ENCODE results near the gene TOR3A.

Gene TOR3A

DNA sequence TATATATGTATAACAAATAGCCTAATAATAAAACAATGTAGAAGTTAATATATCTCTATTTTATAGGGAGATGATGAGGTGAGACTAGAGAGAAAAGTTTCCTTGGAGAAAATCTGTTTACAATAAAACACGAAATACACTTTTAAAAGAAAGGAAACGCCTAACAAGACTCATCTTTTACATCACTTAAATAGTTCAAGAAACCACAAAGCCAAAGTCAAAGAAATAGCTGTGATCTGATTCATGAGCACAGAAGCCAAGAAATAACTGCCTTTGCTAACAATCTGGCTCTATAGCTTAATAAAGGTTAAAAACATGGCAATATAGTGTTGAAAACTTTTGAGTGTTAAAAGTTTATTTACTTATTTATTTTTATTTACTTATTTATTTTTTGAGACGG is 61.5 kb downstream of the TOR3A start:
- H3K4me3 ChIP-seq (ENCODE audit: low read length), result no peak overlapping the region
- H3K4me1 ChIP-seq (ENCODE audit: control insufficient read depth, insufficient read depth, low read length), result peaks cover 4% of the 10 kb centered on the region
- H3K36me3 ChIP-seq (ENCODE audit: control insufficient read depth, insufficient read depth, low read length), result no peaks in the 10 kb centered on the region
- no peaks in the 10 kb centered on the region for H3K27me3 ChIP-seq (ENCODE audit: control insufficient read depth, insufficient read depth, low read length)
- H3K9ac ChIP-seq (ENCODE audit: low read length), result no peak overlapping the region
- no peaks in the 10 kb centered on the region for H3K9me3 ChIP-seq (ENCODE audit: control insufficient read depth, low read length)

DNA sequence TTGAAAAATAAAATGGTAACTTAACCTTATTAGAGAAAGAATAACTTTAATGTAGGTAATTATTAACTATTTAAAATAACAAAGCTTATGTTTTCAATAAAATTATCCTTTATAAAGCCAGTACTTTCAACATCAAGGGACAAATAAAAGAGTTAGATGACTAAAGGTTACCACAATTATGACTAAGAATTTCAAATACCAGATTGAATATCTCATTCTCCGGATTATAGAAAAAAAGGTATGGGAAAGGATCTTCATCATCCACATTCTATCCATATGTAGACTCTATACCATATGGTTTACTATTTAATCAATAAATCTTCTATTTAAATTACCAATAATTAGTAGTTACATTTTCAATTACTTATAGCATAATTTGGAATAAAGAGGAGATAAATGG is 62.8 kb downstream of the TOR3A start:
- peaks cover 4% of the 10 kb centered on the region for H3K4me1 ChIP-seq (ENCODE audit: control insufficient read depth, insufficient read depth, low read length)
- no peaks in the 10 kb centered on the region for H3K9me3 ChIP-seq (ENCODE audit: control insufficient read depth, low read length)
- H3K27me3 ChIP-seq (ENCODE audit: control insufficient read depth, insufficient read depth, low read length), result no peaks in the 10 kb centered on the region
- no peak overlapping the region for H3K9ac ChIP-seq (ENCODE audit: low read length)
- H3K36me3 ChIP-seq (ENCODE audit: control insufficient read depth, insufficient read depth, low read length), result no peaks in the 10 kb centered on the region
- H3K4me3 ChIP-seq (ENCODE audit: low read length), result no peak overlapping the region

DNA sequence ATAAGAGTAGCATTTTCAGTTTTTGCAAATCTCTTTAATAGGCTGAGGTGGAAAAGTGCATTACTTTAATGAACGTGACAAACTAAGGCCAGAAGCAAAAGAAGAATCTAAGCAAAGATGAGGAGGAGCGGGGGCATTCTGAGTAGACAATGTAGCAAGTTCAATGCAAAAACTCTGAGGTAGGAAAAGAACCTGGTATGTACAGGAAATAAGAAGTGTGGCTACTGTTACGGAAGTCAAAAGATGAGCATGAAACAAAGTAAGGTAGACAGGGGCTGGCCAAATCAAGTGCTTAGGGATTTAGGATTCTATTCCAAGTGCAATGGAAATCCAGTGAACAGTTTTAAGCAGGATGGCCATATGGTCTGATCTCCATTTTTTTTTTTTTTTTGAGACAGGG is 63.7 kb downstream of the TOR3A start:
- Histone ChIP-seq H3K4me3 (ENCODE audit: low read length) (no peak overlapping the region), H3K36me3 (ENCODE audit: control insufficient read depth, insufficient read depth, low read length) (no peaks in the 10 kb centered on the region), H3K4me1 (ENCODE audit: control insufficient read depth, insufficient read depth, low read length) (peaks cover 4% of the 10 kb centered on the region), H3K9me3 (ENCODE audit: control insufficient read depth, low read length) (no peaks in the 10 kb centered on the region), H3K27me3 (ENCODE audit: control insufficient read depth, insufficient read depth, low read length) (no peaks in the 10 kb centered on the region), H3K9ac (ENCODE audit: low read length) (no peak overlapping the region)
